Lung (tissue), 12 donors: ENCODE data around the gene GTPBP4. TPM values are rescaled to one million over a fixed set of nuclear protein-coding genes. Genes with fewer than 3 reads are reported as not detected.

Source experiments
- ATAC-seq: fragments of 200-7000 bp; cut with Tn5 transposase; one replicate; pipeline ENCODE4 v1.9.1; 2020; ENCODE audit warnings: moderate number of reproducible peaks; ENCODE audit not compliant: insufficient read depth, low FRiP score
- DNase-seq, 3 donors: peaks; one replicate each; pipeline ENCODE4 v3.0.0-alpha.2; 2013 to 2017
- H3K27ac ChIP-seq, 2 donors: one replicate each; pipeline ENCODE4 v1.5.1; 2013; ENCODE audit warnings: mild to moderate bottlenecking in 2 of 2, moderate library complexity in 2 of 2, control low read depth in 1 of 2, inconsistent platforms in 1 of 2, low read depth in 1 of 2, low read length in 1 of 2
- H3K27me3 ChIP-seq, 3 donors: one replicate each; pipeline ENCODE4 v1.5.1; 2013; ENCODE audit warnings: low read length in 2 of 3; ENCODE audit not compliant: control insufficient read depth in 3 of 3, insufficient read depth in 3 of 3
- H3K36me3 ChIP-seq, 4 donors: one replicate each; pipeline ENCODE4 v1.5.1; 2013; ENCODE audit warnings: low read length in 4 of 4, mild to moderate bottlenecking in 1 of 4, moderate library complexity in 1 of 4; ENCODE audit not compliant: control insufficient read depth in 4 of 4, insufficient read depth in 4 of 4
- H3K4me1 ChIP-seq, 5 donors: one replicate each; pipeline ENCODE4 v1.5.1; 2013; ENCODE audit warnings: low read length in 5 of 5, mild to moderate bottlenecking in 2 of 5, moderate library complexity in 1 of 5; ENCODE audit not compliant: control insufficient read depth in 5 of 5, insufficient read depth in 5 of 5
- H3K4me3 ChIP-seq: one replicate; pipeline ENCODE4 v1.5.1; 2013; ENCODE audit warnings: mild to moderate bottlenecking, control low read depth, moderate library complexity
- H3K9ac ChIP-seq, 2 donors: one replicate each; pipeline ENCODE4 v1.5.1; 2013; ENCODE audit warnings: low read length in 2 of 2, control low read depth in 1 of 2; ENCODE audit not compliant: insufficient read depth in 1 of 2
- H3K9me3 ChIP-seq, 4 donors: one replicate each; pipeline ENCODE4 v1.5.1; 2013; ENCODE audit warnings: low read length in 3 of 4, mild to moderate bottlenecking in 1 of 4, moderate library complexity in 1 of 4; ENCODE audit not compliant: control insufficient read depth in 4 of 4, insufficient read depth in 3 of 4
- CTCF ChIP-seq: IDR thresholded peaks from 2 replicates; pipeline ENCODE4 v1.5.1; 2012; ENCODE audit warnings: mild to moderate bottlenecking; ENCODE audit errors: control extremely low read depth, extremely low read depth
- WGBS, 2 donors: extraction: QIAGEN DNeasy Blood & Tissue Kit; methylation state at CpG; one replicate each; pipeline ENCODE4 v1.1.7; 2013; 5-methylcytosine and 5-hydroxymethylcytosine counted together
- polyA plus RNA-seq, 2 donors: library from polyadenylated mRNA; stranded (reverse); fragments of 200-250 nt; gene quantifications; one replicate each; pipeline ENCODE4 v1.2.1, GENCODE V29; 2013
- total RNA-seq, 2 donors: library from RNA; depleted of rRNA in 1 of 2; stranded (reverse); fragments of >200 nt in 1 of 2; gene quantifications; one replicate each; pipeline ENCODE4 v1.2.1, GENCODE V29; 2014 to 2021
- donor health status: control.
- donor health status: control.
- donor health status: Bipolar disorder and iron deficiency.
- donor health status: healthy.
- donor health status: DM: yes; HTN: yes; CAD: no.

GTPBP4 gene
- total and polyA plus RNA-seq, 4 donors: 17.6 to 43.6 (median 39.1) TPM

DNA sequence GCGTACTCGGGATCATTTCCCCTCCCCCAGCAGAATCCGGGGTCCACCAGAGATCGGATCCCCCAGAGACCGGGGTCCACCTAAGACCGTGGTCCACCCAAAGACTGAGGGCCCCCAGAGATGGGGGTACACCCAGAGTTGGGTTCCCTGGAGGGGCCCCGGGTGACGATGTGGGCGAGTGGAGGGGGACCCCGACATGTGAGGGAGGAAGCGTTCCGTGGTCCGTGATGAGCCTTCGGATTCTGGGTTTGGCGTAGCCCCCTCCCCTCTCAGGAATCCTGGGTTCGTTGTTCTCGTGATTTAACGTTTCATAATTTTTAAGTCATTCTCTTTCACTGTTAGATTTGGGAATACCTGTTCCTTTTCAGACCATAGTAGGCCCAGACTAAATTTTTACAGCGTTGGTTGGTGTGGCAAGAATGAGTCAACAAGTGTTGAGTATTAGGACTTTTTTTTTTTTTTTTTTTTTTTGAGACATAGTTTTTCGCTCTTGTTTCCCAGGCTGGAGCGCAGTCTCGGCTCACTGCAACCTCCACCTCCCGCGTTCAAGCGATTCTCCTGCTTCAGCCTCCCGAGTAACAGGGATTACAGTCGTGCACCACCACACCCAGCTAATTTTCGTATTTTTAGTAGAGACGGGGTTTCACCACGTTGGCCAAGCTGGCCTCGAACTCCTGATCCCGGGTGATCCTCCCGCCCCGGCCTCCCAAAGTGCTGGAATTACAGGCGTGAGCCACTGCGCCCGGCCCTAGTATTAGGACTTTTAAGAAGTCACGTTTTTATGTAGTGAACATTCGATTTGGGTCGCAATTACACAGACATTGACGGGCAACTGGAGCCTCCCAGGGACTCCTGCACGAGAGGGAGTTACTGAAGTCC, 672 bp downstream of the GTPBP4 start:
- no peak for TF ChIP-seq CTCF
- peak overlapping the region; percentile 84 to 90 for H3K27ac ChIP-seq
- ATAC-seq (no peak), DNase-seq (peak in 1 of 3 donors; percentile 24)
- peaks cover 0 to 10% (median 6%) of the 10 kb centered on the region in 4 donors for H3K36me3 ChIP-seq
- peak overlapping the region; percentile 90 to 95 for H3K9ac ChIP-seq
- WGBS, 2 donors: 29 to 30% methylated on average over 42 of the region's 42 CpGs
- peak overlapping the region; percentile 98 for H3K4me3 ChIP-seq
- H3K9me3 ChIP-seq: no peaks in the 10 kb centered on the region
- peaks cover 8 to 15% (median 13%) of the 10 kb centered on the region in 5 donors for H3K4me1 ChIP-seq
- H3K27me3 ChIP-seq: no peaks in the 10 kb centered on the region

DNA sequence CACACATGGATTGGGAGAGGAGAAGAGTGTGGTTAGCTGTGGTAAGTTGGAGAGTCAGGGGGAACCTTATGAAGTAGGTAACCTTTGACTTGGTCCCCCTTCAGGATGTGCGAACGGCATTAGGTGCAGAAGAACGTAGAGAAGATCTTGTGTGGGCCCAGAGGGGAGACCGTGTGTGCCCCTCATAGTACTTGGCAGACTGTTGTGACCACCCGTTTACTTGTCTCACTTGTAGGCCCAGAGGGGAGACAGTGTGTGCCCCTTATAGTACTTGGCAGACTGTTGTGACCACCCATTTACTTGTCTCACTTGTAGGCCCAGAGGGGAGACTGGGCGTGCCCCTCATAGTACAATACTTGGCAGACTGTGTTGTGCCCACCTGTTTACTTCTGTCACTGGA, 2.6 kb downstream of the GTPBP4 start:
- Histone ChIP-seq H3K27ac (no peak overlapping the region), H3K36me3 (peaks cover 8 to 20% (median 12%) of the 10 kb centered on the region in 4 donors), H3K4me3 (no peak overlapping the region), H3K9ac (no peak overlapping the region), H3K4me1 (peaks cover 7 to 15% (median 13%) of the 10 kb centered on the region in 5 donors), H3K9me3 (no peaks in the 10 kb centered on the region), H3K27me3 (no peaks in the 10 kb centered on the region)
- no peak for TF ChIP-seq CTCF
- DNase-seq (no peak), ATAC-seq (no peak)
- WGBS, 2 donors: 92 to 97% methylated on average over 6 of the region's 6 CpGs

GRCh38 chr10:992467-992866, 4.2 kb downstream of the GTPBP4 start:
- Histone ChIP-seq H3K27ac (no peak overlapping the region), H3K4me3 (no peak overlapping the region), H3K9ac (no peak overlapping the region), H3K9me3 (no peaks in the 10 kb centered on the region), H3K27me3 (no peaks in the 10 kb centered on the region), H3K4me1 (peaks cover 5 to 9% (median 7%) of the 10 kb centered on the region in 5 donors), H3K36me3 (peaks cover 14 to 28% (median 22%) of the 10 kb centered on the region in 4 donors)
- WGBS, 2 donors: 94 to 96% methylated on average over 6 of the region's 6 CpGs
- no peak for TF ChIP-seq CTCF
- ATAC-seq (no peak), DNase-seq (no peak)
